Cardiac muscle cell (in vitro differentiated cells and primary cell): ENCODE results near the gene HIVEP1. TPM values are rescaled to one million over a fixed set of nuclear protein-coding genes. Genes with fewer than 3 reads are reported as not detected.

Experiments used
- DNase-seq, 2 donors: peaks; one replicate each; pipeline versions ENCODE4 v3.0.0 to v3.0.0-alpha.2; 2010 to 2017; ENCODE audit warnings: low read depth in 1 of 2, low spot score in 1 of 2
- H3K27ac ChIP-seq: fragments of 200-600 bp; sonication (generic); 2 replicates; pipeline ENCODE4 v1.5.1; 2016
- H3K27me3 ChIP-seq: fragments of 200-600 bp; sonication (generic); 2 replicates; pipeline ENCODE4 v1.6.0; 2016; ENCODE audit warnings: control low read depth
- H3K36me3 ChIP-seq: fragments of 200-600 bp; sonication (generic); 2 replicates; pipeline ENCODE4 v1.5.1; 2016; ENCODE audit warnings: control low read depth
- H3K4me1 ChIP-seq: fragments of 200-600 bp; sonication (generic); 2 replicates; pipeline ENCODE4 v1.8.1; 2017; ENCODE audit warnings: low read depth, mild to moderate bottlenecking, mixed run types
- H3K4me3 ChIP-seq: fragments of 200-600 bp; sonication (generic); 2 replicates; pipeline ENCODE4 v1.5.1; 2016; ENCODE audit warnings: mild to moderate bottlenecking
- H3K9me3 ChIP-seq: fragments of 200-600 bp; sonication (generic); 2 replicates; pipeline ENCODE4 v1.5.1; 2017; ENCODE audit warnings: low read depth, mild to moderate bottlenecking, control low read depth
- polyA plus RNA-seq: library from polyadenylated mRNA; unstranded; fragments of >200 nt; fragmentation: Nextera tagmentation; extraction: Ambion mirVana; gene quantifications from 2 replicates; pipeline ENCODE4 v1.2.1, GENCODE V29; 2016
- total RNA-seq: library from RNA; depleted of rRNA; stranded (reverse); fragments of >200 nt; gene quantifications from 2 replicates; pipeline ENCODE4 v1.2.3, GENCODE V29; 2016
- TF ChIP-seq, protein P1 (sequence below): IDR thresholded peaks from 2 replicates; pipeline ENCODE4 v1.5.1; 2012; ENCODE audit warnings: low read depth, mild to moderate bottlenecking, low read length

Gene HIVEP1
- total and polyA plus RNA-seq, 2 experiments from 2014 or later, result 5.3 to 20.0 TPM

DNA sequence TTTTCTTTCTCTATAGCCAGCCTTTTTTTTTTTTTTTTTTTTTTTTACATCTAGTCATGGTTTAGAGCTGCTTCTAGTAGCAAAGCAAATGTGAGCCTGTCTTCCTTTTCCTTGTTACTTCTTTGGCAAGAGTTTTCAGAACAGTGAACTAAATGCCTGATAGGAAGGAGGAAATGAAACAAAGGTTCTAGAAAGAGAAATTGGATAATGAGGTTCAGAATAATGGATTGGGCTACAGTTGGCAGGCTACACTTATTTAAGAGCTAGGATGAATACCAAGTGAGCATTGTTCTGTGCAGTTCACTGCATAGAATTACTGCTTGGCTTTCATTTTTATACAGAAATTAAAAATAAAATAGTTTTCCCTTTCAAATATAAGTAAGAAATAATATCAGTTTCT lies 78.6 kb downstream of the HIVEP1 start:
- H3K27ac ChIP-seq, result no peak overlapping the region
- H3K9me3 ChIP-seq, result no peaks in the 10 kb centered on the region
- DNase-seq, result no peak
- TF ChIP-seq, protein P1, sequence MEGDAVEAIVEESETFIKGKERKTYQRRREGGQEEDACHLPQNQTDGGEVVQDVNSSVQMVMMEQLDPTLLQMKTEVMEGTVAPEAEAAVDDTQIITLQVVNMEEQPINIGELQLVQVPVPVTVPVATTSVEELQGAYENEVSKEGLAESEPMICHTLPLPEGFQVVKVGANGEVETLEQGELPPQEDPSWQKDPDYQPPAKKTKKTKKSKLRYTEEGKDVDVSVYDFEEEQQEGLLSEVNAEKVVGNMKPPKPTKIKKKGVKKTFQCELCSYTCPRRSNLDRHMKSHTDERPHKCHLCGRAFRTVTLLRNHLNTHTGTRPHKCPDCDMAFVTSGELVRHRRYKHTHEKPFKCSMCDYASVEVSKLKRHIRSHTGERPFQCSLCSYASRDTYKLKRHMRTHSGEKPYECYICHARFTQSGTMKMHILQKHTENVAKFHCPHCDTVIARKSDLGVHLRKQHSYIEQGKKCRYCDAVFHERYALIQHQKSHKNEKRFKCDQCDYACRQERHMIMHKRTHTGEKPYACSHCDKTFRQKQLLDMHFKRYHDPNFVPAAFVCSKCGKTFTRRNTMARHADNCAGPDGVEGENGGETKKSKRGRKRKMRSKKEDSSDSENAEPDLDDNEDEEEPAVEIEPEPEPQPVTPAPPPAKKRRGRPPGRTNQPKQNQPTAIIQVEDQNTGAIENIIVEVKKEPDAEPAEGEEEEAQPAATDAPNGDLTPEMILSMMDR, result no peak
- no peaks in the 10 kb centered on the region for H3K27me3 ChIP-seq
- H3K4me3 ChIP-seq, result no peak overlapping the region
- H3K36me3 ChIP-seq, result no peaks in the 10 kb centered on the region
- no peaks in the 10 kb centered on the region for H3K4me1 ChIP-seq

GRCh38 chr6:12092762-12093161 lies 80.7 kb downstream of the HIVEP1 start:
- TF ChIP-seq, protein P1, result no peak
- Histone ChIP-seq H3K9me3 (no peaks in the 10 kb centered on the region), H3K36me3 (no peaks in the 10 kb centered on the region), H3K27me3 (no peaks in the 10 kb centered on the region), H3K4me3 (no peak overlapping the region), H3K4me1 (no peaks in the 10 kb centered on the region), H3K27ac (no peak overlapping the region)
- no peak for DNase-seq

DNA sequence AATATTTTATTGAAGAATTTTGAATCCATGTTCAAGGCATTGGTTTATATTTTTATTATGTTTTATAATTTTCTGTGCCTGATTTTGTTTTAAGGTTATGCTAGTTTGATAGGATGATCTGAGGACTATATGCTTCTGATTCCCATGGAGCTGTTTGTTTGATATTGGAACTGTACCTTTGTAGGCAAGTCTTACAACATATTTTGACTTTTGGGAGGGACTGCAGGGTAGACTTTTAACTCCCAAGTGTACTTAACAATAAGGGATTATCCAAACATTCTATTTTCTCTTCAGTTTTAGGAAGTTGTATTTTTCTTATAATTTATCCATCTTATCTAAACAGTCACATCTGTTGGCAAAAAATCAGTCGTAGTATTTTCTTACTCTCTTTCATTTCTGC lies 82.6 kb downstream of the HIVEP1 start:
- Histone ChIP-seq H3K4me1 (no peaks in the 10 kb centered on the region), H3K27me3 (no peaks in the 10 kb centered on the region), H3K9me3 (no peaks in the 10 kb centered on the region), H3K36me3 (no peaks in the 10 kb centered on the region), H3K4me3 (no peak overlapping the region), H3K27ac (no peak overlapping the region)
- DNase-seq, result no peak
- TF ChIP-seq, protein P1, result no peak

DNA sequence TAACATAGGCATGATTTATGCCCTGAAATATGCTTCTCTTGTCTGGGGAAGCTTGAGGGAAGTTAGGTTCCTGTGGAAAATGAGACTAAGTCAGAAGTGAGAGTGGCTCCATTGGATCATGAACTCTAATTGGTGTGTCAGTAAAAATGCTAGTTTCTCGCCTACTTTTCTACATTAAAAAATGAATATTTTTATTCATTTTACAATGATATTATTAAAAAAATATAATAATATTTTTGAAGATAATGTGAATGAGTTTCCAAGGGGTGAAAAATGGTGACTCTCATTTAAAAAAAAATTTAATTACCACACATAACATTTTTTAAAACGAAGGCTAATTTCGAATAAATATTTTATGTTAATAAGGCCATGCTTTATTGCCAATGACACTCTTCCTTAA lies 84.2 kb downstream of the HIVEP1 start:
- H3K4me1 ChIP-seq, result peaks cover 16% of the 10 kb centered on the region
- no peaks in the 10 kb centered on the region for H3K9me3 ChIP-seq
- H3K4me3 ChIP-seq, result no peak overlapping the region
- no peak overlapping the region for H3K27ac ChIP-seq
- no peaks in the 10 kb centered on the region for H3K27me3 ChIP-seq
- H3K36me3 ChIP-seq, result no peaks in the 10 kb centered on the region
- no peak for DNase-seq
- TF ChIP-seq, protein P1, result no peak

GRCh38 chr6:12097791-12098190 lies 85.7 kb downstream of the HIVEP1 start:
- no peaks in the 10 kb centered on the region for H3K27me3 ChIP-seq
- TF ChIP-seq, protein P1, result no peak
- no peaks in the 10 kb centered on the region for H3K9me3 ChIP-seq
- no peak overlapping the region for H3K4me3 ChIP-seq
- peaks cover 30% of the 10 kb centered on the region for H3K4me1 ChIP-seq
- H3K27ac ChIP-seq, result no peak overlapping the region
- DNase-seq, result peak in 1 of 2 donors; percentile 4
- H3K36me3 ChIP-seq, result no peaks in the 10 kb centered on the region
